ENCODE results near the gene NEUROD2.

Gene NEUROD2

GRCh38 chr17:39634384-39634871 is 26.7 kb upstream of the NEUROD2 start:
- DNase-seq, result peak; percentile 55

DNA sequence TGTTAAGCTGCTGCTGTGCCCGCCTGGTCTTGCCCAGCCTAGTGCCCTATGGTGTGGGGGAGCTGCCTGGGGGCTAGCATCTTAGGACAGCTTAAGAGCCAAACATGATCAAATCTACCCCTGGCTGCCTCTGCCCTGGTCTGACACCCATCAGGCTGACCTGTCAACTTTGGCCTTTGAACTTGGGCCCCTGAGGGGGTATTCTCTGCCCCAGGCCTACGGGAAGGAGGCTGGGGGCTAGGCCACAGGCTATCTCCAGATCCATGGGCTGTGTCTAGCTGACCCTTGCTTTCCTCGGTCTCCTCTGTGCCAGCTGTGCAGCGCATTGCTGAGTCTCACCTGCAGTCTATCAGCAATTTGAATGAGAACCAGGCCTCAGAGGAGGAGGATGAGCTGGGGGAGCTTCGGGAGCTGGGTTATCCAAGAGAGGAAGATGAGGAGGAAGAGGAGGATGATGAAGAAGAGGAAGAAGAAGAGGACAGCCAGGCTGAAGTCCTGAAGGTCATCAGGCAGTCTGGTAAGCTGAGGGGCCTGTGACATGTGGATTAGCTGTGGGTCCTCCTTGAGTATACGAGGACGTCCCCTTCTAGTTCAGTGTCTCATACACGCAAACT is 26.0 kb upstream of the NEUROD2 start:
- no peak for DNase-seq

GRCh38 chr17:39632153-39632941 is 24.6 kb upstream of the NEUROD2 start:
- DNase-seq, result no peak

DNA sequence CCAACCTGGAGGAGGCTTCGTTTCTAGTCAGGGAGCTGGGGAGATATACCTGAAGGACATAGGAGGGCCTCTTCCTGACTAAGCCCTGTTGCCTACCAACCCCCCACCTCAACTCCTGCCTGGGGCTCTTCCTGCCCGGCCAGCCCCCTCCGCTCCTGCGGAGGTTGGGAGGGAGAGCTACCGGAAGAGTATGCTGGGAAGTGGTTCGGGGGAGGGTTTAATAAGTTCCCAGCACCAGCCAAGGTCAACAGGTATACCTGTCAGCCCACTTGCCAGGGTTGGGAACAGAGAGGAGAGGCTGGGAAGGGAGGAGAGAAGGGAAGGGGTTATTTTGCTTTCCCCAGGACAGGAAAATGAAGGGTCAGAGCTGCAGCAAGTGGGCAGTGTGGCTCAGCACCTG is 23.7 kb upstream of the NEUROD2 start:
- DNase-seq, result no peak

- DNase-seq, result no peak
Measured at GRCh38 chr17:39629898-39630297, 22.2 kb upstream of the NEUROD2 start.

GRCh38 chr17:39629494-39629880 is 21.8 kb upstream of the NEUROD2 start:
- no peak for DNase-seq

- no peak for DNase-seq
Measured at GRCh38 chr17:39628655-39629493, 21.2 kb upstream of the NEUROD2 start.

- no peak for DNase-seq
Measured at GRCh38 chr17:39627712-39628516, 20.2 kb upstream of the NEUROD2 start.

- DNase-seq, result no peak
Measured at GRCh38 chr17:39627047-39627711, 19.5 kb upstream of the NEUROD2 start.

DNA sequence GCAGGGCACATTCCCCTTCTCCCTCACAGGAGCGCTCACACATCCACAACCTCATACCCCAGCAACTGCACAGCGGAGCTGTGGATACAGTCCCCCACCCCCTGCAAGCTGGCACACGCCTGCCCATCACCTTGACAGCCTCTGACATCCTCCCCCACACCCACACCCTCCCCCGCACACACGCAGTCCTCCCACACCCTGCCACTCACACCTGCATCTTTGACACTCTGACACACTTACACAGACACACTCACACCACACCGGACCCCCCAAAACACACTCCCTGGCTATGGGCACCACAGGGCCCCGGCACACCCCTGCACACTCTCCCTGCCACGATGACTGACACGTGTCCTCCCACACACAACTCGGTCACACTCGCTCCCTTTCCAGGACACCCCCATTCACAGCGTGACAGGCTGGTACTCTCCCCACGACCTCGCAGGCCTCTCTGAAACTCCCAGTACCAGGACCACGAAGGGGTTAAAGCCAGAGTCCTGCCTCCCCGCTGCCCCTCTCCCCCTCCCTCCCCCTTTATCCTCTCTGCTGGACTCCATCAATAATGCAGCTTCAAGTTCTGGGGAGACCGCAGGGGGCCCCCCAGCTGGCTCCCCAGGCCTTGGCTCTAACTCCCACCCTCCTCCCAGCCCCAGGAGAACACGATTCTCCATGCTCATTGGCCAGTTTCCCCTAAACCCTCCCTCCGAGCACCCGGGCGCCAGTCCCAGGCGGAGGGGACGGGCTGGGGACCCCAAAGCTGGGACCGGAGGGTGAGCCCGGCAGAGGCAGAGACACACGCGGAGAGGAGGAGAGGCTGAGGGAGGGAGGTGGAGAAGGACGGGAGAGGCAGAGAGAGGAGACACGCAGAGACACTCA is 18.7 kb upstream of the NEUROD2 start, which contains the start of gene PPP1R1B:
Gene PPP1R1B, plus strand, starts transcription at position 782 of the 876 bp plus-strand sequence. CDS start 441 bp downstream, outside the sequence.
- no peak for DNase-seq

GRCh38 chr17:39625198-39625785 is 17.6 kb upstream of the NEUROD2 start:
- no peak for DNase-seq

GRCh38 chr17:39624313-39624712 is 16.6 kb upstream of the NEUROD2 start:
- no peak for DNase-seq

- peak; percentile 69 for DNase-seq
Measured at GRCh38 chr17:39623356-39623950, 15.7 kb upstream of the NEUROD2 start.

GRCh38 chr17:39622380-39623006 is 14.8 kb upstream of the NEUROD2 start:
- no peak for DNase-seq

GRCh38 chr17:39621523-39622379 is 14.0 kb upstream of the NEUROD2 start:
- DNase-seq, result peak; percentile 80

DNA sequence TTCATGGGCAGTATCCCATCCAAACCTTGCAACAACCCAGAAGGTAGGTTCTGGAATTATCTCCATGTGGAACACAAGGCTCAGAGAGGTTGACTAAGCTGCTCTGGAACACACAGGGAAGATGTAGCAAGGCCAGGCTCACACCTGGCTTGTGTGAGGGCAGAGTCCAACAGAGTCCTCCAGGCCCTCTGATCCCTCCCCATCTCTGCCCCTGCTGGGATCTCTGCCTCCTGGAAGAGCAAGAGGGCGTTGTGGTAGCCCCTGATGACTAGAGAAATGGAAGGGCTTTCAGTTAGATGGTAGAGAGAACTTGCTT is 12.0 kb upstream of the NEUROD2 start:
- no peak for DNase-seq

GRCh38 chr17:39618956-39619785 is 11.5 kb upstream of the NEUROD2 start:
- no peak for DNase-seq

Measured in EL (cell line).